IMR-90 (cell line): Measurements from ENCODE around the gene SLC27A6. TPM values are rescaled to one million over a fixed set of nuclear protein-coding genes. Genes with fewer than 3 reads are reported as not detected.

ENCODE experiments used
- ATAC-seq: fragments of 200-7000 bp; cut with Tn5 transposase; 2 replicates; pipeline ENCODE4 v1.9.1; 2020; ENCODE audit warnings: low read depth, mild to moderate bottlenecking, moderate library complexity
- BruUV-seq: library from RNA; stranded (reverse); fragments of 400-500 nt; replicated peaks from 2 replicates; lab custom pipeline; 2021; lab: Mats Ljungman, UMichigan
- CTCF ChIA-PET: fragments of 300-600 bp; formaldehyde crosslinking; extraction: SDS; loops from one replicate; lab custom pipeline; 2021; ENCODE audit warnings: antibody characterized with exemption; lab: Yijun Ruan, JAX
- POLR2A ChIA-PET: fragments of 300-600 bp; sonication (Branson Sonifier 250); formaldehyde crosslinking; loops from one replicate; lab custom pipeline; 2022; ENCODE audit warnings: antibody characterized with exemption; ENCODE audit not compliant: unreplicated experiment; lab: Charles Lee
- DNase-seq: peaks from one replicate; pipeline ENCODE4 v3.0.0; 2013
- H2AFZ ChIP-seq: replicated peaks from 2 replicates; pipeline ENCODE3; 2013; ENCODE audit warnings: low read length, mild to moderate bottlenecking; ENCODE audit not compliant: poor library complexity
- H2AK5ac ChIP-seq: 2 replicates; pipeline ENCODE4 v1.6.1; 2013; ENCODE audit warnings: low read depth, low read length, inconsistent platforms
- H2AK9ac ChIP-seq: replicated peaks from 2 replicates; pipeline ENCODE3; 2013; ENCODE audit warnings: mild to moderate bottlenecking, low read depth, low read length, moderate library complexity; ENCODE audit not compliant: poor library complexity
- H2BK120ac ChIP-seq: 2 replicates; pipeline ENCODE4 v1.6.1; 2013; ENCODE audit warnings: low read depth, low read length, inconsistent platforms
- H2BK15ac ChIP-seq: 3 replicates; pipeline ENCODE4 v1.6.1; 2013; ENCODE audit warnings: low read depth, low read length, inconsistent platforms
- H2BK20ac ChIP-seq: 2 replicates; pipeline ENCODE4 v1.6.1; 2013; ENCODE audit warnings: low read depth, mild to moderate bottlenecking, inconsistent platforms, low read length, moderate library complexity
- H2BK5ac ChIP-seq: 2 replicates; pipeline ENCODE4 v1.6.1; 2013; ENCODE audit warnings: mild to moderate bottlenecking, low read depth, low read length, inconsistent platforms; ENCODE audit not compliant: poor library complexity, severe bottlenecking
- H3K14ac ChIP-seq: replicated peaks from 2 replicates; pipeline ENCODE4 v1.6.1; 2013; ENCODE audit warnings: low read depth, low read length, inconsistent platforms
- H3K18ac ChIP-seq: 2 replicates; pipeline ENCODE4 v1.6.1; 2013; ENCODE audit warnings: low read depth, low read length, control low read depth
- H3K23ac ChIP-seq: 2 replicates; pipeline ENCODE4 v1.6.1; 2013; ENCODE audit warnings: low read depth, low read length, inconsistent platforms
- H3K27ac ChIP-seq: 2 replicates; pipeline ENCODE4 v1.5.1; 2013; ENCODE audit warnings: mild to moderate bottlenecking, control low read depth, low read length; ENCODE audit not compliant: insufficient read depth
- H3K27me3 ChIP-seq: 2 replicates; pipeline ENCODE4 v1.6.1; 2013; ENCODE audit warnings: low read length; ENCODE audit not compliant: control insufficient read depth, insufficient read depth
- H3K36me3 ChIP-seq: 2 replicates; pipeline ENCODE4 v1.6.1; 2013; ENCODE audit warnings: low read length, mixed read lengths; ENCODE audit not compliant: control insufficient read depth, insufficient read depth
- H3K4ac ChIP-seq: 2 replicates; pipeline ENCODE4 v1.6.1; 2013; ENCODE audit warnings: low read depth, low read length, inconsistent platforms
- H3K4me1 ChIP-seq: 2 replicates; pipeline ENCODE4 v1.6.1; 2013; ENCODE audit warnings: low read length, mixed read lengths; ENCODE audit not compliant: control insufficient read depth, insufficient read depth
- H3K4me2 ChIP-seq: 2 replicates; pipeline ENCODE4 v1.6.1; 2013; ENCODE audit warnings: low read depth, mild to moderate bottlenecking, control low read depth, low read length, moderate library complexity
- H3K4me3 ChIP-seq: 2 replicates; pipeline ENCODE4 v1.5.1; 2013; ENCODE audit warnings: low read depth, mild to moderate bottlenecking, control low read depth, low read length, moderate library complexity; ENCODE audit not compliant: insufficient read depth
- H3K56ac ChIP-seq: 2 replicates; pipeline ENCODE4 v1.6.1; 2013; ENCODE audit warnings: low read length, inconsistent platforms; ENCODE audit not compliant: insufficient read depth; ENCODE audit errors: extremely low read depth
- H3K79me1 ChIP-seq, 2 experiments: 2 replicates each; pipeline ENCODE4 v1.6.1; 2013; ENCODE audit warnings: low read length in 2 of 2, inconsistent platforms in 1 of 2, low read depth in 1 of 2
- H3K9ac ChIP-seq: 2 replicates; pipeline ENCODE4 v1.6.1; 2013; ENCODE audit warnings: low read depth, low read length, control low read depth
- H3K9me1 ChIP-seq: 2 replicates; pipeline ENCODE4 v1.6.1; 2013; ENCODE audit warnings: low read length, inconsistent platforms; ENCODE audit not compliant: insufficient read depth
- H3K9me3 ChIP-seq: 2 replicates; pipeline ENCODE4 v1.6.1; 2013; ENCODE audit warnings: low read length; ENCODE audit not compliant: control insufficient read depth, insufficient read depth
- H4K20me1 ChIP-seq: 2 replicates; pipeline ENCODE4 v1.6.1; 2013; ENCODE audit warnings: low read length, inconsistent platforms; ENCODE audit not compliant: insufficient read depth
- H4K5ac ChIP-seq: 2 replicates; pipeline ENCODE4 v1.6.1; 2013; ENCODE audit warnings: mild to moderate bottlenecking, low read depth, low read length, control low read depth
- H4K8ac ChIP-seq, 2 experiments: 2 replicates each; pipeline ENCODE4 v1.6.1; 2013; ENCODE audit warnings: low read depth in 2 of 2, low read length in 2 of 2, control low read depth in 1 of 2, inconsistent platforms in 1 of 2
- H4K91ac ChIP-seq: 2 replicates; pipeline ENCODE4 v1.6.1; 2013; ENCODE audit warnings: low read depth, low read length, inconsistent platforms; ENCODE audit not compliant: insufficient read depth
- BHLHE40 ChIP-seq: fragments of 150-350 bp; IDR thresholded peaks from 2 replicates; pipeline ENCODE4 v1.6.1; 2016; ENCODE audit warnings: mild to moderate bottlenecking, low read depth, low read length
- CEBPB ChIP-seq: IDR thresholded peaks from 2 replicates; pipeline ENCODE4 v1.6.1; 2012; ENCODE audit warnings: low read depth, low read length, improper control_type of control experiment
- CHD1 ChIP-seq: IDR thresholded peaks from 2 replicates; pipeline ENCODE4 v1.6.1; 2012; ENCODE audit warnings: low read depth, low read length, improper control_type of control experiment
- CTCF ChIP-seq: conservative IDR thresholded peaks from 2 replicates; pipeline ENCODE4 v1.5.1; 2012; ENCODE audit warnings: mild to moderate bottlenecking, low read depth, low read length, improper control_type of control experiment
- ELK1 ChIP-seq: fragments of 150-350 bp; IDR thresholded peaks from 2 replicates; pipeline ENCODE4 v1.6.1; 2016; ENCODE audit warnings: low read depth, mild to moderate bottlenecking, low read length, moderate library complexity, borderline replicate concordance
- FOS ChIP-seq: fragments of 150-350 bp; IDR thresholded peaks from 2 replicates; pipeline ENCODE4 v1.6.1; 2016; ENCODE audit warnings: low read depth, low read length
- MAFK ChIP-seq: IDR thresholded peaks from 2 replicates; pipeline ENCODE4 v1.6.1; 2012; ENCODE audit warnings: low read depth, low read length, improper control_type of control experiment
- MAZ ChIP-seq: IDR thresholded peaks from 2 replicates; pipeline ENCODE4 v1.6.1; 2012; ENCODE audit warnings: low read depth, mild to moderate bottlenecking, low read length, improper control_type of control experiment, moderate library complexity, borderline replicate concordance
- MXI1 ChIP-seq: IDR thresholded peaks from 2 replicates; pipeline ENCODE4 v1.6.1; 2012; ENCODE audit warnings: low read depth, mild to moderate bottlenecking, low read length, moderate library complexity, borderline replicate concordance
- NFE2L2 ChIP-seq: fragments of 150-350 bp; IDR thresholded peaks from 2 replicates; pipeline ENCODE4 v1.6.1; 2016; ENCODE audit warnings: low read depth, mild to moderate bottlenecking, low read length
- POLR2A ChIP-seq: IDR thresholded peaks from 2 replicates; pipeline ENCODE4 v1.6.1; 2012; ENCODE audit warnings: mild to moderate bottlenecking, low read depth, low read length
- RAD21 ChIP-seq: IDR thresholded peaks from 2 replicates; pipeline ENCODE4 v1.6.1; 2012; ENCODE audit warnings: low read length, improper control_type of control experiment
- RCOR1 ChIP-seq: IDR thresholded peaks from 2 replicates; pipeline ENCODE4 v1.6.1; 2012; ENCODE audit warnings: mild to moderate bottlenecking, low read length, improper control_type of control experiment; ENCODE audit not compliant: insufficient replicate concordance
- RFX5 ChIP-seq: IDR thresholded peaks from 2 replicates; pipeline ENCODE4 v1.8.0; 2012; ENCODE audit warnings: low read depth, mild to moderate bottlenecking, low read length, moderate library complexity
- SMC3 ChIP-seq: fragments of 150-350 bp; IDR thresholded peaks from 2 replicates; pipeline ENCODE4 v1.6.1; 2016; ENCODE audit warnings: low read depth, mild to moderate bottlenecking, antibody characterized with exemption, low read length, moderate library complexity
- USF2 ChIP-seq: fragments of 150-350 bp; IDR thresholded peaks from 2 replicates; pipeline ENCODE4 v1.6.1; 2017; ENCODE audit warnings: mild to moderate bottlenecking, antibody characterized with exemption, low read length, low read depth
- WGBS, 2 experiments: methylation state at CpG; one replicate each; pipeline versions ENCODE4 v1.1.5 to v1.1.7; 2013; ENCODE audit warnings: missing lambda C conversion rate in 2 of 2; ENCODE audit not compliant: insufficient read length in 1 of 2; ENCODE audit errors: extremely low coverage in 2 of 2; 5-methylcytosine and 5-hydroxymethylcytosine counted together
- dilution Hi-C: fragments of 300-500 bp; cut with HindIII; formaldehyde crosslinking; loops from one replicate; pipeline ENCODE4 v1.14.3; 2018; ENCODE audit warnings: low sequenced_read_pairs; ENCODE audit not compliant: unreplicated experiment
- in situ Hi-C: fragments of 300-500 bp; cut with MboI; formaldehyde crosslinking; loops from 3 replicates; pipeline ENCODE4 v1.14.3; 2019; ENCODE audit warnings: low sequenced_read_pairs, inconsistent platforms, mixed read lengths
- intact Hi-C: fragments of 100-400 bp; cut with micrococcal nuclease; formaldehyde crosslinking; loops from 2 replicates; pipeline ENCODE4 v1.10.0; 2022
- polyA plus RNA-seq, 3 experiments: library from polyadenylated mRNA; depleted of rRNA; stranded (reverse); fragments of >200 nt; gene quantifications; 2 replicates each; pipeline ENCODE4 v1.2.3, GENCODE V29; 2012; ENCODE audit warnings: low replicate concordance in 1 of 3
- total RNA-seq: library from RNA; depleted of rRNA; stranded (reverse); fragments of >200 nt; gene quantifications from 2 replicates; pipeline ENCODE4 v1.2.3, GENCODE V29; 2012

The SLC27A6 gene
- total and polyA plus RNA-seq, 2 of the 4 experiments (the other 2 are of a cell fraction), result under 0.01 to 0.02 TPM

- no peak overlapping the region for H2BK20ac ChIP-seq
- no peak overlapping the region for H4K5ac ChIP-seq
- ChIA-PET POLR2A (no interaction called here), CTCF (no interaction called here)
- no peak overlapping the region for H3K4ac ChIP-seq
- H3K18ac ChIP-seq, result no peak overlapping the region
- WGBS, 2 experiments, result no CpG with 5 or more reads among the region's 2 CpGs
- no peak overlapping the region for H3K14ac ChIP-seq
- H4K20me1 ChIP-seq, result no peaks in the 10 kb centered on the region
- intact Hi-C loops (no loop called here), in situ Hi-C loops (no loop called here), dilution Hi-C loops (no loop called here)
- H3K4me2 ChIP-seq, result no peak overlapping the region
- H3K27ac ChIP-seq, result no peak overlapping the region
- no peaks in the 10 kb centered on the region for H3K36me3 ChIP-seq
- no peak overlapping the region for H4K91ac ChIP-seq
- no peak overlapping the region for H3K4me3 ChIP-seq
- ATAC-seq, result no peak
- H3K9me1 ChIP-seq, result no peaks in the 10 kb centered on the region
- no peak overlapping the region for H2BK5ac ChIP-seq
- no peak overlapping the region for H2AK9ac ChIP-seq
- no peaks in the 10 kb centered on the region for H3K4me1 ChIP-seq
- no peak overlapping the region for H4K8ac ChIP-seq
- no peak overlapping the region for H2BK15ac ChIP-seq
- TF ChIP-seq BHLHE40 (no peak), MAZ (no peak), FOS (no peak), MXI1 (no peak), NFE2L2 (no peak), RAD21 (no peak), ELK1 (no peak), SMC3 (no peak), CHD1 (no peak), USF2 (no peak), RCOR1 (no peak), MAFK (no peak), RFX5 (no peak), POLR2A (no peak), CTCF (no peak), CEBPB (no peak)
- H2AFZ ChIP-seq, result no peak overlapping the region
- DNase-seq, result no peak
- no peaks in the 10 kb centered on the region for H3K79me1 ChIP-seq
- no peak overlapping the region for H3K56ac ChIP-seq
- no TSS peak for BruUV-seq
- no peaks in the 10 kb centered on the region for H3K9me3 ChIP-seq
- no peaks in the 10 kb centered on the region for H3K27me3 ChIP-seq
- no peak overlapping the region for H2BK120ac ChIP-seq
- no peak overlapping the region for H3K23ac ChIP-seq
- no peak overlapping the region for H3K9ac ChIP-seq
- H2AK5ac ChIP-seq, result no peak overlapping the region
Observed at GRCh38 chr5:129048509-129048908, 83.2 kb downstream of the SLC27A6 start.
